SU-DHL-6 (cell line): ENCODE measurements around the gene TCF7L1.

Source experiments
- H2AFZ ChIP-seq: fragments of 200-600 bp; sonication (generic); 2 replicates; pipeline ENCODE4 v1.6.1; 2014; ENCODE audit warnings: low read depth, mild to moderate bottlenecking, moderate library complexity, mixed read lengths, antibody characterized with exemption, low read length; ENCODE audit not compliant: severe bottlenecking
- H3F3A ChIP-seq: fragments of 200-600 bp; shearing (Covaris generic); 2 replicates; pipeline ENCODE4 v1.6.0; 2016; ENCODE audit warnings: antibody characterized with exemption, mild to moderate bottlenecking; ENCODE audit not compliant: insufficient read depth
- H3K27ac ChIP-seq: fragments of 200-600 bp; sonication (generic); 2 replicates; pipeline ENCODE4 v1.5.1; 2016; ENCODE audit warnings: low read depth, mild to moderate bottlenecking, low read length, moderate library complexity, mixed read lengths
- H3K27me3 ChIP-seq: fragments of 200-600 bp; sonication (generic), shearing (Covaris generic); 2 replicates; pipeline ENCODE4 v1.6.0; 2014; ENCODE audit warnings: mild to moderate bottlenecking, low read length
- H3K36me3 ChIP-seq: fragments of 200-600 bp; sonication (generic); 2 replicates; pipeline ENCODE4 v1.6.1; 2014; ENCODE audit warnings: mild to moderate bottlenecking, low read length, mixed read lengths
- H3K4me2 ChIP-seq: fragments of 300-600, 200-600 bp; shearing (Covaris generic), sonication (generic); 2 replicates; pipeline ENCODE4 v1.6.0; 2014; ENCODE audit warnings: low read length, low read depth, mild to moderate bottlenecking; ENCODE audit not compliant: poor library complexity, severe bottlenecking
- H3K4me3 ChIP-seq: fragments of 200-600 bp; sonication (generic); 2 replicates; pipeline ENCODE4 v1.5.1; 2014; ENCODE audit warnings: antibody characterized with exemption, low read length, mild to moderate bottlenecking, mixed read lengths; ENCODE audit not compliant: insufficient read depth, poor library complexity, severe bottlenecking
- H3K79me2 ChIP-seq: fragments of 200-600 bp; sonication (generic); 2 replicates; pipeline ENCODE4 v1.6.1; 2014; ENCODE audit warnings: mild to moderate bottlenecking, low read length, moderate library complexity; ENCODE audit not compliant: insufficient read depth
- H3K9ac ChIP-seq: fragments of 200-600 bp; sonication (generic); 2 replicates; pipeline ENCODE4 v1.7.0; 2014; ENCODE audit warnings: mild to moderate bottlenecking, low read length
- H3K9me2 ChIP-seq: fragments of 200-600 bp; sonication (generic); replicated peaks from 2 replicates; pipeline ENCODE4 v1.6.1; 2014; ENCODE audit warnings: low read length; ENCODE audit not compliant: insufficient read depth
- H3K9me3 ChIP-seq: fragments of 200-600 bp; sonication (generic); 2 replicates; pipeline ENCODE4 v1.6.1; 2014; ENCODE audit warnings: low read length, mixed read lengths; ENCODE audit not compliant: insufficient read depth
- H4K20me1 ChIP-seq: fragments of 200-600 bp; sonication (generic); 2 replicates; pipeline ENCODE4 v1.6.1; 2014; ENCODE audit warnings: low read depth, mild to moderate bottlenecking, antibody characterized with exemption, low read length, moderate library complexity, mixed read lengths
- EZH2phosphoT487 ChIP-seq: fragments of 200-600 bp; sonication (generic), shearing (Covaris generic); conservative IDR thresholded peaks from 2 replicates; pipeline ENCODE4 v1.6.1; 2018; ENCODE audit warnings: mild to moderate bottlenecking, antibody characterized with exemption, low read length, moderate library complexity, mixed read lengths
- TF ChIP-seq, protein P1 (sequence below): fragments of 200-600 bp; sonication (generic); IDR thresholded peaks from one replicate; pipeline ENCODE4 v1.5.1; 2017; ENCODE audit warnings: antibody characterized with exemption, mild to moderate bottlenecking, low read length, moderate library complexity; ENCODE audit not compliant: insufficient read depth, poor library complexity, severe bottlenecking

TCF7L1 gene

DNA sequence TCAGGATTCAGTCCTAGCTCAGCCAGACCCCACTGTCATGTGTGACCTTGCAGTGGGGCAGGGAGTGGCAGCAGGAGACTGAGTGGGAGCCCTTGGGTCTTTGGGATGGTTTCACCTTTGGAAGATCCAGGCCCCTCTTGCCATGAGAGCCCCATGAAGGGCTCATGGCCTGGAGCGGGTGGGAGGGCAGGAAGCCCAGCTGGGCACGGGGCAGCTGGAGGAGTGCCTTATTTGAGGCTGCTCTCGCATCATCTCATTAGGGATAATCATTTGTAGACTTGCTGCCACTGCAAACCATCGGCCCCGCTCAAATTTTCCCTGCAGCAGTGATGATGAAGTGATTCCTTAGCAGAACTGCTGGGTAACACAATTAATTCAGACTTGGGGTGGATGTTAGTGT, 120.7 kb downstream of the TCF7L1 start:
- no peaks in the 10 kb centered on the region for H3F3A ChIP-seq
- no peaks in the 10 kb centered on the region for H4K20me1 ChIP-seq
- H3K36me3 ChIP-seq: no peaks in the 10 kb centered on the region
- H3K27ac ChIP-seq: no peak overlapping the region
- H3K4me3 ChIP-seq: no peak overlapping the region
- no peak overlapping the region for H2AFZ ChIP-seq
- TF ChIP-seq, protein P1, sequence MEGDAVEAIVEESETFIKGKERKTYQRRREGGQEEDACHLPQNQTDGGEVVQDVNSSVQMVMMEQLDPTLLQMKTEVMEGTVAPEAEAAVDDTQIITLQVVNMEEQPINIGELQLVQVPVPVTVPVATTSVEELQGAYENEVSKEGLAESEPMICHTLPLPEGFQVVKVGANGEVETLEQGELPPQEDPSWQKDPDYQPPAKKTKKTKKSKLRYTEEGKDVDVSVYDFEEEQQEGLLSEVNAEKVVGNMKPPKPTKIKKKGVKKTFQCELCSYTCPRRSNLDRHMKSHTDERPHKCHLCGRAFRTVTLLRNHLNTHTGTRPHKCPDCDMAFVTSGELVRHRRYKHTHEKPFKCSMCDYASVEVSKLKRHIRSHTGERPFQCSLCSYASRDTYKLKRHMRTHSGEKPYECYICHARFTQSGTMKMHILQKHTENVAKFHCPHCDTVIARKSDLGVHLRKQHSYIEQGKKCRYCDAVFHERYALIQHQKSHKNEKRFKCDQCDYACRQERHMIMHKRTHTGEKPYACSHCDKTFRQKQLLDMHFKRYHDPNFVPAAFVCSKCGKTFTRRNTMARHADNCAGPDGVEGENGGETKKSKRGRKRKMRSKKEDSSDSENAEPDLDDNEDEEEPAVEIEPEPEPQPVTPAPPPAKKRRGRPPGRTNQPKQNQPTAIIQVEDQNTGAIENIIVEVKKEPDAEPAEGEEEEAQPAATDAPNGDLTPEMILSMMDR: no peak
- no peak for TF ChIP-seq EZH2phosphoT487
- no peak overlapping the region for H3K4me2 ChIP-seq
- H3K9me3 ChIP-seq: no peaks in the 10 kb centered on the region
- no peaks in the 10 kb centered on the region for H3K79me2 ChIP-seq
- H3K27me3 ChIP-seq: no peaks in the 10 kb centered on the region
- H3K9ac ChIP-seq: no peak overlapping the region
- no peaks in the 10 kb centered on the region for H3K9me2 ChIP-seq

DNA sequence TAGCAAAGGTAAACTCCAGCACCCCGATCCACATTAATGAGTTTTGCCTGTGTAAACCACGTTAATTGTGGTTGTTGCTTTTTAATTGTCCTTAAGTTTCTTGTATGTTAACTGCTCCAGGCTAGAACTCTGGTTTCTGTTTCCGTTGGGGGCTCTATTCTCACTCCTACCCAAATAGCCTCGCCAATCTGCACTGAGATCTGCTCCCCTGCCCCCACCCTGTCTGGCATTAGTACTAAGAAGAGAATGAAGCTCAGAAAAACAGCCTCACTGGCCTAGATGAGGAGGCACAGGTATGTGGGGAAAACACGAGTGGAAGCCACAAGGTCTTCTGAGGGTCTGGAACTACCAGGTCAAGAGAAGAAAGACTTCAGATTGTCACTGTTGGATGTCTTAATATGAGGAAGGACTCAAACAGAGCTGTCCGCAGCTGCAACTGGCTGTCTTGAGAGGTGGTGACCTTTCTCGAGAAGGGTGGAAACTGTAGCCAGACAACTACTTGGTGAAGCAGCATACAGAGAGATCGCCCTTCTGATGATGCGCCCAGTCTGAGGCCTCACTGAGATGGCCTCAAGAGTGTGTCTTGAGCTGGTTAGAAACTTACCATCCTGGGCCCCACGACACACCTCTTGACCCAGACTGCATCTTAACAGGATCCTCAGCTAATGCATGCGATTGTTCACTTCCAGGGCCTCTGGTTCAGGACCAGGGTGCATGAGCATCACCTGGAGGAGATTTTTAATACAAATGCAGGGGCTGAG, 121.5 kb downstream of the TCF7L1 start:
- H3K9ac ChIP-seq: no peak overlapping the region
- TF ChIP-seq EZH2phosphoT487: no peak
- TF ChIP-seq, protein P1: no peak
- H2AFZ ChIP-seq: no peak overlapping the region
- no peaks in the 10 kb centered on the region for H3K9me3 ChIP-seq
- no peak overlapping the region for H3K4me3 ChIP-seq
- no peaks in the 10 kb centered on the region for H3K36me3 ChIP-seq
- no peaks in the 10 kb centered on the region for H3K27me3 ChIP-seq
- no peak overlapping the region for H3K27ac ChIP-seq
- H4K20me1 ChIP-seq: no peaks in the 10 kb centered on the region
- no peak overlapping the region for H3K4me2 ChIP-seq
- H3F3A ChIP-seq: no peaks in the 10 kb centered on the region
- H3K79me2 ChIP-seq: no peaks in the 10 kb centered on the region
- no peaks in the 10 kb centered on the region for H3K9me2 ChIP-seq

DNA sequence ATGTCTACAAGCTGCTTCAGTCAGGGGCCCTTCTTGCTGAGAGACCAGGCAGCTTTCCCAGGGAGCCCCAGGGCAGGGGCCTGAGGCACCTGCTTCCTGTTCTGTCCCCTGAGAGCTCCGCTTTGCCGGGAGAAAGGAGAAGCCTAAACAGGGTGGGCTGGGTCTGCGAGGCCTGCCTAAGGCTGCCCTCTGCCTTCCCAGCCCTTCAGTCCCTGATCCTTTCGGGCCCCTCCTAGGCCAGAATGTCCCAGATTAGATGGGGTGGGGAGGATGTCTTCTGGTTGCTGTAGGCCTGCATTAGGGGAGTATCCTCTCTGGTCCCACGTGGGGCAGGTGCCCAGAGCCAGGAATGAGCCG, 122.2 kb downstream of the TCF7L1 start:
- Histone ChIP-seq H3K4me3 (no peak overlapping the region), H3K4me2 (no peak overlapping the region), H3K9me3 (no peaks in the 10 kb centered on the region), H3K36me3 (no peaks in the 10 kb centered on the region), H3K9me2 (no peaks in the 10 kb centered on the region), H3K9ac (no peak overlapping the region), H3K79me2 (no peaks in the 10 kb centered on the region), H2AFZ (no peak overlapping the region), H3K27me3 (no peaks in the 10 kb centered on the region), H4K20me1 (no peaks in the 10 kb centered on the region), H3K27ac (no peak overlapping the region), H3F3A (no peaks in the 10 kb centered on the region)
- TF ChIP-seq, protein P1: no peak
- no peak for TF ChIP-seq EZH2phosphoT487
